HL-60 (cell line): ENCODE measurements around the gene APBB2.

Experiments used
- DNase-seq, 2 experiments: peaks; one replicate each; pipeline ENCODE4 v3.0.0-alpha.2; 2010 to 2020; ENCODE audit warnings: low read depth in 1 of 2, low spot score in 1 of 2
- H3K27ac ChIP-seq: fragments of 250-450 bp; sonication (Bioruptor Pico); replicated peaks from 2 replicates; pipeline ENCODE4 v1.5.1; 2020; ENCODE audit warnings: mild to moderate bottlenecking, moderate library complexity
- H3K27me3 ChIP-seq: fragments of 250-450 bp; sonication (Bioruptor Pico); 2 replicates; pipeline ENCODE4 v1.5.1; 2021; ENCODE audit warnings: mild to moderate bottlenecking, moderate library complexity; ENCODE audit not compliant: insufficient read depth, poor library complexity, severe bottlenecking
- H3K4me3 ChIP-seq: replicated peaks from 2 replicates; pipeline ENCODE4 v1.5.1; 2011; ENCODE audit warnings: mild to moderate bottlenecking, control low read depth, low read length; ENCODE audit not compliant: insufficient read depth
- GABPA ChIP-seq: IDR thresholded peaks from 2 replicates; pipeline ENCODE4 v1.6.1; 2012; ENCODE audit warnings: low read depth
- POLR2AphosphoS5 ChIP-seq: IDR thresholded peaks from 2 replicates; pipeline ENCODE4 v1.6.1; 2012; ENCODE audit warnings: low read depth
- SPI1 ChIP-seq: IDR thresholded peaks from 2 replicates; pipeline ENCODE4 v1.6.1; 2012; ENCODE audit warnings: low read depth, mild to moderate bottlenecking, borderline replicate concordance
- TF ChIP-seq, protein P1 (sequence below): IDR thresholded peaks from 2 replicates; pipeline ENCODE4 v1.6.1; 2012; ENCODE audit warnings: low read depth; ENCODE audit not compliant: insufficient replicate concordance
- TF ChIP-seq, protein P2 (sequence below): IDR thresholded peaks from one replicate; pipeline ENCODE4 v1.5.1; 2011; ENCODE audit warnings: low read length, control low read depth, inconsistent platforms; ENCODE audit not compliant: insufficient read depth

The APBB2 gene

DNA sequence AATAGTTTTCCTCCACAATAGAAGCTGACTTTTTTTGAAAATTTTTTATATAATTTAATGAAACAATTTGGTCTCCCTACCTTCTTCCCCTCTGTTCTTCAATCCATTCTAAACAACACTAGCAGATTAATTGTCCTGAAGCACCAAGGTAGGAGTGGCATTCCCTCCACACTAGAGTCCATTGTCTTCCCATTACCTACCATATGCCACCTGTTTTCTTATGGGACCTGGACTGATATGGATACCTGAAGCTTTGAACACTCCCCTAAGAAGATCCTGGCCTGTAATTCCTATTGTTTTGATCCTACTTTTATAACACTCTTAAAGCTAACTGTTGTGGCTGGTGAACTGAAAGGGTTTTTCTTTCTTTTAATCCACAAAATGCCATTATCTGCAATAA is 92.0 kb downstream of the APBB2 start:
- H3K27ac ChIP-seq: no peak overlapping the region

DNA sequence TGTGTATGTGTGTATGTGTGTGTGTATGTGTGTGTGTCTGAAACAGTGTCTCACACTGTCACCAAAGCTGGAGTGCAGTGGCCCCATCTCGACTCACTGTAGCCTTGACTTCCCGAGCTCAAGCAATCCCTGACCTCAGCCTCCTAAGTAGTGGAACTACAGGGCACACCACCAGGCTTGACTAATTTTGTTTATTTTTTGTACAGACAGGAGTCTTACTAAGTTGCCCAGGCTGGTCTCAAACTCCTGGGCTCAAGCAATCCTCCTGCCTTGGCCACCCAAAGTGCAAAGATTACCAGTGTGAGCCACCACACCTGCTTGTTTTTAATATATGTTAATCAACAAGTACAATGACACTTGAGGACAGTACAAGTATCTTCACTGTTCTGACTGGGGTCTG is 92.4 kb downstream of the APBB2 start:
- TF ChIP-seq, protein P1, sequence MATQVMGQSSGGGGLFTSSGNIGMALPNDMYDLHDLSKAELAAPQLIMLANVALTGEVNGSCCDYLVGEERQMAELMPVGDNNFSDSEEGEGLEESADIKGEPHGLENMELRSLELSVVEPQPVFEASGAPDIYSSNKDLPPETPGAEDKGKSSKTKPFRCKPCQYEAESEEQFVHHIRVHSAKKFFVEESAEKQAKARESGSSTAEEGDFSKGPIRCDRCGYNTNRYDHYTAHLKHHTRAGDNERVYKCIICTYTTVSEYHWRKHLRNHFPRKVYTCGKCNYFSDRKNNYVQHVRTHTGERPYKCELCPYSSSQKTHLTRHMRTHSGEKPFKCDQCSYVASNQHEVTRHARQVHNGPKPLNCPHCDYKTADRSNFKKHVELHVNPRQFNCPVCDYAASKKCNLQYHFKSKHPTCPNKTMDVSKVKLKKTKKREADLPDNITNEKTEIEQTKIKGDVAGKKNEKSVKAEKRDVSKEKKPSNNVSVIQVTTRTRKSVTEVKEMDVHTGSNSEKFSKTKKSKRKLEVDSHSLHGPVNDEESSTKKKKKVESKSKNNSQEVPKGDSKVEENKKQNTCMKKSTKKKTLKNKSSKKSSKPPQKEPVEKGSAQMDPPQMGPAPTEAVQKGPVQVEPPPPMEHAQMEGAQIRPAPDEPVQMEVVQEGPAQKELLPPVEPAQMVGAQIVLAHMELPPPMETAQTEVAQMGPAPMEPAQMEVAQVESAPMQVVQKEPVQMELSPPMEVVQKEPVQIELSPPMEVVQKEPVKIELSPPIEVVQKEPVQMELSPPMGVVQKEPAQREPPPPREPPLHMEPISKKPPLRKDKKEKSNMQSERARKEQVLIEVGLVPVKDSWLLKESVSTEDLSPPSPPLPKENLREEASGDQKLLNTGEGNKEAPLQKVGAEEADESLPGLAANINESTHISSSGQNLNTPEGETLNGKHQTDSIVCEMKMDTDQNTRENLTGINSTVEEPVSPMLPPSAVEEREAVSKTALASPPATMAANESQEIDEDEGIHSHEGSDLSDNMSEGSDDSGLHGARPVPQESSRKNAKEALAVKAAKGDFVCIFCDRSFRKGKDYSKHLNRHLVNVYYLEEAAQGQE: no peak
- TF ChIP-seq SPI1 (no peak), GABPA (no peak), POLR2AphosphoS5 (no peak)
- TF ChIP-seq, protein P2, sequence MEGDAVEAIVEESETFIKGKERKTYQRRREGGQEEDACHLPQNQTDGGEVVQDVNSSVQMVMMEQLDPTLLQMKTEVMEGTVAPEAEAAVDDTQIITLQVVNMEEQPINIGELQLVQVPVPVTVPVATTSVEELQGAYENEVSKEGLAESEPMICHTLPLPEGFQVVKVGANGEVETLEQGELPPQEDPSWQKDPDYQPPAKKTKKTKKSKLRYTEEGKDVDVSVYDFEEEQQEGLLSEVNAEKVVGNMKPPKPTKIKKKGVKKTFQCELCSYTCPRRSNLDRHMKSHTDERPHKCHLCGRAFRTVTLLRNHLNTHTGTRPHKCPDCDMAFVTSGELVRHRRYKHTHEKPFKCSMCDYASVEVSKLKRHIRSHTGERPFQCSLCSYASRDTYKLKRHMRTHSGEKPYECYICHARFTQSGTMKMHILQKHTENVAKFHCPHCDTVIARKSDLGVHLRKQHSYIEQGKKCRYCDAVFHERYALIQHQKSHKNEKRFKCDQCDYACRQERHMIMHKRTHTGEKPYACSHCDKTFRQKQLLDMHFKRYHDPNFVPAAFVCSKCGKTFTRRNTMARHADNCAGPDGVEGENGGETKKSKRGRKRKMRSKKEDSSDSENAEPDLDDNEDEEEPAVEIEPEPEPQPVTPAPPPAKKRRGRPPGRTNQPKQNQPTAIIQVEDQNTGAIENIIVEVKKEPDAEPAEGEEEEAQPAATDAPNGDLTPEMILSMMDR: no peak
- no peak for DNase-seq
- no peak overlapping the region for H3K4me3 ChIP-seq
- H3K27me3 ChIP-seq: no peaks in the 10 kb centered on the region
- no peak overlapping the region for H3K27ac ChIP-seq

More for the DNA sequence above, 92.0 kb downstream of the APBB2 start:
- TF ChIP-seq GABPA (no peak), SPI1 (no peak), POLR2AphosphoS5 (no peak)
- TF ChIP-seq, protein P1: no peak
- TF ChIP-seq, protein P2: no peak
- no peak for DNase-seq
- H3K27me3 ChIP-seq: no peaks in the 10 kb centered on the region
- no peak overlapping the region for H3K4me3 ChIP-seq

DNA sequence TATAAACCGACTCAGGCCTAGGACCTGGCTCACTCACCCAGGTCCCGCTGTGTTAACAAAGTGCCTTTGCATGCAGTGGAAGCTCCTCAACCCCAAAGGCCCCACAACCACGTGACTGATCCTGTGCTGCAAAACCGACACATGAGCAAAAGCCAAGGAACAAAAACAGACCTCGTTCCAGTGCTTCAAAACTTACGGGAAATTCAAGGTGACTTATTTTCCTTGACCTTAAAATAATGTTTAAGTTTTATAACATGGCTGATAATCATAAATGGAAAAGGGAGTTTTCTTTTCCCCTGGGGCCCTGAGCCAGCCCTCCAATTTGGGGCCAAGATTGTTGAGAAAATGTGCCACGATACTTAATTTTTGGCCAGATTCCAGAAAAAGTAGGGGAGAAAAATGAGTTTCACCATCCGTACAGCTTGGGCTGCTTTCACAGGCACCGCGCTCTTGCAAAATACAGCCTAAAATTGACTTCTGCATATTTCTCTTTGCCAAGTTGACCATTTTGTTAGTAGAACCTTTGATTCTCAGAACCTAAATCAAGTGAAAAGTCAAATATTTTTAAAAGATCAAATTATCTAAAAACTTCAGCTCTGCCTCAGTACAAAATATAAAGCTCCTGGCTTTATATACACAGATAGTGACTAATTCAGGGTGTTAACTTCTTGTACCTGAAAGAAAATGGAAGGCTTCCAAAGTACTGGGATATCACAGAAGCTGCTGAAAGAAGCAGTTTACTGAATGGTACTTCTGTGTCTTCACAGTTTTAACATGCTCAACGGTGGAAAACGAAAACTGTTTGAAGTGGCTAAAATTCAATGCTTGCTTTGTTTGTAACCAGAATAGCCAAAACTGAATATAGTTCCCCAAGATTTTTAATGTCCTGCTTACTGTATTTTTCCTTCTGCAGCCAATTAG is 93.8 kb downstream of the APBB2 start:
- no peaks in the 10 kb centered on the region for H3K27me3 ChIP-seq
- H3K4me3 ChIP-seq: no peak overlapping the region
- peak in 1 of 2 experiments; percentile 33 for DNase-seq
- H3K27ac ChIP-seq: no peak overlapping the region; the same call in 1 of the 2 replicates
- TF ChIP-seq GABPA (no peak), POLR2AphosphoS5 (no peak), SPI1 (peak; percentile 32; the same call in 1 of the 2 replicates)
- TF ChIP-seq, protein P2: no peak
- TF ChIP-seq, protein P1: no peak
